ENCODE data around the gene TWF2.
A peak's percentile ranks its signal among the peaks of the same experiment; 100 is the strongest.

The TWF2 gene

DNA sequence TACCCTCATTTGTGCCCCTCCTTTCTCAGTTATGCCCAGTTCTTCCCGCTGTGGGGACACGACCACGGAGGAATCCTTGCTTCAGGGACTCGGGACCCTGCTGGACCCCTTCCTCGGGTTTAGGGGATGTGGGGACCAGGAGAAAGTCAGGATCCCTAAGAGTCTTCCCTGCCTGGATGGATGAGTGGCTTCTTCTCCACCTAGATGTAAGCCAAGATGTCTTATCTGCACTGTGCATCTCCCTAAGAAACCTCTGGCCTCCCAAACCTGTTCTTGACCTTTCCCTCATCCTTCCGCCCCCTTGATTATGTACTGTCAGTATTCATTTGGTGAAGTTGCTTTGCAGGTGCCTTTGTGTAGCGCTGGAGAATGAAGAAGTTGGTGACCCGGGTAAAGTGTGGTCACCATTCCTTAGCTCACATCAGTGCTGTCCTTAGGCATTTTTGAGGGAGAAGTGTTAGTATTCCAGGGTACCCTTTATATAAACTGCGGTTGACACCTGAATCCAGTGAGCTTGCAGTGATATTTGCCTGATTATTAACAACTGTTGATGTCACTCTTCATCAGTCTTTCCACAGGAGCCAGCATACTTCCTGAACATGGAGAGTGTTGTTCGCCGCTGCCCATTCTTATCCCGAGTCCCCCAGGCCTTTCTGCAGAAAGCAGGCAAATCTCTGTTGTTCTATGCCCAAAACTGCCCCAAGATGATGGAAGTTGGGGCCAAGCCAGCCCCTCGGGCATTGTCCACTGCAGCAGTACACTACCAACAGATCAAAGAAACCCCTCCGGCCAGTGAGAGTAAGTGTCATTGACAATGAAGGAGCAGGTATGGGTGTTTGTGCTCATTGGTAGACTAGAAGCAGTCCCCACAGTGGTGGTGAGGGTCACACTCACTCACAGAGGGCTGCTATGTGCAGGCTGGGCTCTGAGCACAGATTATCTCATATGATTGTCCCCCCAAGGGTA lies 40.0 kb downstream of the TWF2 start:
- DNase-seq, result no peak

DNA sequence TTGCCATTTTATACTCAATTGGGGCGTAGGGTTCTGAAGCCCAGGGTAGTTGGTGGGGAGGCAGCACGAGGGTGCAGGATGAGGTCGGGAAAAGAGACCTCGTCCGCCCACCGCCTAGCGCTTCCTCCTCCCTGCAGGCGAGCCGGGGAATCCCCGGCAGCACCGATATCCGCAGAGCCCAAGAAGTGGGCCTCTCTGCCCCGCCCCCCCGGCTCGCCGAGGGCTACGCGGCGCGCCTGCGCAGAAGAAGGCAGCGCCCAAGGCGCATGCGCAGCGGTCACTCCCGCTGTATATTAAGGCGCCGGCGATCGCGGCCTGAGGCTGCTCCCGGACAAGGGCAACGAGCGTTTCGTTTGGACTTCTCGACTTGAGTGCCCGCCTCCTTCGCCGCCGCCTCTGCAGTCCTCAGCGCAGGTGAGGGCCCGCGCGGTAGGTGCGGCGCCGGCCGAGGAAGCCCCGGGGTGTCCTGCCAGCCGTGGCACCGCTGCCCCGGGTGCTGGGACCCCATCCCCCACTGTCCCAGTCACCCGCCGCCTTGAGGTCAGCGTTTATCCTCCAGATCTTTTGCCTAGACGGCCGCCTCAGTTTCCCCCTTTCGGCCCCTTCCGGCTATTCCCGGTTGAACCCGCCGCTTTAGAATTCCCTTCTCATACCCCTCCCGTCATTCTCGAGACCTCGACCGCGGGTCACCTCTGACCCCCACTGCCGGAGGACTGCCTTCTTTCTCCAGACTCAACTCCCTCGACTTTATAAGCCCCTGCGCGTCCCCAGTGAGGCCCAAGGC lies 40.9 kb downstream of the TWF2 start, which contains the start of gene ALAS1:
Gene ALAS1 (plus strand): TSS at position 319 of the 784 bp plus-strand sequence. CDS start 1,082 bp downstream, outside the sequence.
- peak; percentile 92 for DNase-seq

DNA sequence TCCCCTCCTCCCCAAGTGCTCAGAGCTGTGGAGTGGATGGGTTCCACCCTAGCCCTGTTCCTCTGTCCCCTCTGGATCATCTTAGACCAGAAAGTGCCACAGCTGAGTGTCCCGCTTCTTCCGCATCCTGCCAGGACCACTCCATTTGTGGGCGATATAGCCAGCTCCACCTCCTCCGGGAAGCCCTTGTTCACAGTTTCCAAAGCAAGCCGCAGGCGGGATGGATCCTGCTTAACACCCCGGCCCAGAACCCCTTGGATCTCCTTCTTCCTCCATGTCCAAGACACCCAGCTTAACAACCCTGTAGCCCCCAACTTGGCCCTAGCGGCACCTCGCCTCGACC lies 41.5 kb downstream of the TWF2 start:
- DNase-seq, result no peak

DNA sequence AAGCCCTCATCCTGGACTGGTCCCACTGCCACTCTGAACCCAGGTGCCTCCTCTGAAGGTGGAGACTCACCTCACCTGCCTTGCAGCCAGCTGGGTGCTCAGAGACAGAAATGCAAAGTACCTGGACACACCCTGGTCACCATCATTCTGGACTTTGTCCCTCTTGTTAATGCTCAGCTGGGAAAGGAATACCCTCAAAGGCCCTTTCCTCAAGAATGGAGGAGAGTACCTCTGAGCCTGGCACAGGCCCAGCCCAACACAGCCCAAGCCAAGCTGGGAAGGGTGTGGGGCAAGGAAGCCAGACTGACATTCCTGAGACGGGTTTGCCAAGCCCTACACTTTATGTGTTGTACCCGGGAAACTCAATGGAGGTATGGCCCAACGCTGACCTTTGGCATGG lies 42.0 kb downstream of the TWF2 start:
- no peak for DNase-seq

DNA sequence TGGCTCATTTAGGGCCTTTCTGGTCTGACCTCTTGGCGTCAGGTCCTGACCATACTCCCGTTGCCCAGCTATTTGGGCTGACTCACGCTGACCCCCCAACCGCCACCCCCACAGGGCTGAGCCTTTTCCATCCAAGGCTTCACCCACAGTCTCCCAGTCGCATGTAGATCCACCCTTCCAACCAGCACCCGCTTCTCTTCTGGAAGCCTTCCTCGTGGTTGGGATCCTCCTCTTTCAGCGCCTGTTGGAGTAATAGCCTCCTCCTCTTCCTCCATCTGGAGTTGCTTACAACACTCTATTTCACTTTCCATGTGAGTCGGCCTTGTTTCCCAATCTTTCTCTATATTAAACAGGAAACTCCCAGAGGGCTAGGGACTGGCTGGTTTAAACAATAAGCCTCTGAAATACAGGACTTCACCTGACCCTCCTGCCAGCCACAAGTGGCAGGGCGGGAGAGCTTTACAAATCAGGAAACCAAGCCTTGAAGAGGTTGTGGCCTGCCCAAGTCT lies 43.1 kb downstream of the TWF2 start:
- DNase-seq, result no peak

DNA sequence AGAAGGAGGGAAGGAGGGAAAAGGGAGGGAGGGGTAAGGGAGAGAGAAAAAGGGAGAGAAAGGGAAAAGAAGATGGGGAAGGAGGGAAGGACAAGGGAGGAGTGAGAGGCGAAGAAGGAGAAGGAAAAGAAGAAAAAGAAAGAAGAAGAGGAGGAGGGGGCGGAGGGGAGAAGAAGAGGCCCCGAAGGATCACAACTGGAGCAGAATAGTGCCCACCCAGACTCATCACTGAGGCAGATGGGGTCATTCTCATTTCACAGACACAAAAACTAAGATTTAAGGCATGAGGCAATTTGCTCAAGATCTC lies 43.7 kb downstream of the TWF2 start:
- DNase-seq, result no peak

DNA sequence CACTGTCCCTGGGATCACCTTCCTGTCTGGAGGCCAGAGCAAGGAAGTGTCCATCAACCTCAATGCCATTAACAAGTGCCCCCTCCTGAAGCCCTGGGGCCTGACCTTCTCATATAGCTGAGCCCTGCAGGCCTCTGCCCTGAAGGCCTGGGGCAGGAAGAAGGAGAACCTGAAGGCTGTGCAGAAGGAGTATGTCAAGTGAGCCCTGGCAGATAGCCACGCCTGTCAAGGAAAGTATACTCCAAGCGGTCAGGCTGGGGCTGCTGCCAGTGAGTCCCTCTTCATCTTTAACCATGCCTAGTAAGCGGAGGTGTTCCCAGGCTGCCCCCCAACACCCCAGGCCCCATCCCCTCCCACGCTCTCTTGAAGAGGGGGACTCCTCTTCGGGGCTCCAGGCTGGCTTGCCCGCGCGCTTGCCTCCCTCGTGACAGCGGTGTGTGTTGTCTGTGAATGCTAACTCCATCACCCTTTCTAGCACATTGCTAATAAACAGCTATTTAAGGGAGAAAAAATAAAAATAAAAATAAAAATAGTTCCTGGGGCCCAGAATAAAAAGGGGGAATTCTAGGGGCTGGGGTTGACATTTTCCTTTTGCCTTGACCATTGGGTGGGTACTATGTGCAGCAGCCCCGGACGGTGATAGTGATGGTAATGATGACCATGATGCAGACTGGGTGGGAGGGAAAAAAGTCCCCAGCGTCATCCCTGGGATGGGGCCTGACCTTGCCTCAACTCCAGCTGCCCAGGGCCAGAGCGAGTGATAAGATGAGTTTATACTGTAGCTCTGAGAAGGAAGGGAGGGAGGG lies 44.3 kb downstream of the TWF2 start:
- no peak for DNase-seq

DNA sequence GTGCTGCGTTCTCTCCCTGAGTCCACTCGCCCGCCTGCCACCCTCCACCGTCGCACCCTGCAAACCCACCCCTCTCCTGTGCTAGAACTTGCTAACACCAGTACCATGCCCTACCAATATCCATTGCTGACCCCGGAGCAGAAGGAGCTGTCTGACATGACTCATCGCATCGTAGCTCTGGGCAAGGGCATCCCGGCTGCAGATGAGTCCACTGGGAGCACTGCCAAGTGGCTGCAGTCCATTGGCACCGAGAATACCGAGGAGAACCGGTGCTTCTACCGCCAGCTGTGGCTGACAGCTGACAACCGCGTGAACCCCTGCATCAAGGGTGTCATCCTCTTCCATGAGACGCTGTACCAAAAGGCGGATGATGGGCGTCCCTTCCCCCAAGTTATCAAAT lies 45.9 kb downstream of the TWF2 start:
- DNase-seq, result no peak

DNA sequence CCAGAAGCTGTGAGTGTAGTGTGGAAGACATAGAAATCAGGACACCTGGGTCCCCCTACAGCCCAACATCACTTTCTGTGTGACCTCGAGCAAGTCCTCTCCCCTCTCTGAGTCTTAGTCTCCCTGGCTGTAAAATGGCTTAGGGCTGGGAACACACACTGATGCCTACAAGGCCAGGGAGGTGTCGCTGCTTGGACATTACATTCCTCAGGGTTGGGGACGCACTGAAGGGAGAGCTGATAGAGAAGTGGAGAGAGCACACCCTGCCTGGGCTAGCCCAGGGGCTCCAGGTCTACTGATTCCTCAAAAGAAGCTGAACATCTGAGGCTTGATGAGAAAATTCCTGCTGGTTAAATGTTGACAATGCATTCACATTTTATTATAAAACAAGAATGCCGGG lies 47.3 kb downstream of the TWF2 start:
- no peak for DNase-seq

DNA sequence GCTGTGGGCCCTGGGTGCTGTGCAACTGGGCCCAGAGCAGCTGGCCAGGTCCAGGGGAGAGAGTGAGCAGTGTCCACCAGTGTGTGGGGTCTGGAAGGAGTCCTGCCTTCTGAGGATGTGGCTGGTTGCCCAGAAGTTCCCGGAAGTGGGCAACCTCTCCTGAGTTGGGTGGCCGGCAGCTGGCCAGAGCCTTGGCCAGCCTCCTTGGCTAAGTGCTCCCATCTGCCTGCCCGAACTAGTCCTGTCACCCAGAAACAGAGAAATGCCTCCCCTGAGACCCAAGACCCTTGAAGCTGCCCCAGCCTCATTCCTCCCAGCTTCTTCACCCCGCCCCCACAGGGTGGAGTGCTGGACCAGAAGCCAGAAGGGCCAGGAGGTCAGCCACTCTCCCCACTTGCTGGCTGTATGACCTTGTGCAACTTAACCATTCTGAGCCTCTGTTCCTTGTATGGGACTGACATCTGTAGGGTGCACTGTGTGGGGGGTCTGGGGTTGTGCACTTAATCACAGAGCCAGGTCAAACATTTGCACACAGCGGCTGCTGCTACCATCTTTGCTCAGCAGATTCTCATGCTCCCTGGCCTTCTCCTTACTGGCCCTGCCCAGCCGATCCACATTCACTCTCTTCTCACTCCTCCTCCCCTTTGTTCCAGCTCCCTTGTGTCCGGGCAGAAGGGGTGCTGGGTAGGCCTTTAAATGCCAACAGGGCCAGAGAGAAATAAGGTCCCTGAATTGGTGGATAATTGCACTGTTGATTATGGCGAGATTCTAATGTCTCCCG lies 48.5 kb downstream of the TWF2 start:
- DNase-seq, result no peak

DNA sequence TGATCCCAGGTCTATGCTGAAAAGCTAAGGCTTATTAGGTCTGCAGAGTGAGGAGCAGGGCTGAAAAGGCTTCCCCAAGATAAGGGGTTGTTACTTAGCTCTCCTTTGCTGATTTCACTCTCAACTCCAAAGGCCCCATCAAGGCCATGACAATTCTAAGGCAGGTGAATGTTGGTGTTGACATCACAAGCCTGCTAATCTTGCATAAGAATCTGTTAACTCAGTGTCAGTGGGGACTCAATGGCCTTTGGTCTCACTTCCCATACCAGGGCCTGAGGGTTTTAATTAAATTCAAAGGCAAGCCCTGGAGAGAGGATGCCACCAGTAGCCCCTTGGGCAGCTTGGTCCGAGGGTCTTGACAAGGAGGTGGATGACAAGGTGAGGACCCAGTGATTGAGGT lies 50.4 kb downstream of the TWF2 start:
- DNase-seq, result no peak

DNA sequence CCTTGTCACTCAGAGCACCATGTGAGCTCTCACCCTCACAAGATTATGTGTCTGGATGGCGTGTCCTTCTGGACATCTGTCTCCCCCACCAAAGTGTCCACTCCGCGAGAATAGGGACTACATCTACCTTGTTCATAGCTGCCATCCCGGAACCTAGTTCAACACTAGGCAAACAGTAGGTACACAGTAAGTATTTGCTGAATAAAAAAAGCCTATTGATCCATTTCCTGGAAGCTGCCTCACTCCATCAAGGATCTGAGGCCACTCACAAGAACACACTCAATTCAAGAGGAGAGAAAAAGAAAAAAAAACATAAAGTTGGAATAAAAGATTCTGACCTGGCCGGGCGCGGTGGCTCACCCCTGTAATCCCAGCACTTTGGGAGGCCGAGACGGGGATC lies 52.2 kb downstream of the TWF2 start:
- DNase-seq, result no peak

DNA sequence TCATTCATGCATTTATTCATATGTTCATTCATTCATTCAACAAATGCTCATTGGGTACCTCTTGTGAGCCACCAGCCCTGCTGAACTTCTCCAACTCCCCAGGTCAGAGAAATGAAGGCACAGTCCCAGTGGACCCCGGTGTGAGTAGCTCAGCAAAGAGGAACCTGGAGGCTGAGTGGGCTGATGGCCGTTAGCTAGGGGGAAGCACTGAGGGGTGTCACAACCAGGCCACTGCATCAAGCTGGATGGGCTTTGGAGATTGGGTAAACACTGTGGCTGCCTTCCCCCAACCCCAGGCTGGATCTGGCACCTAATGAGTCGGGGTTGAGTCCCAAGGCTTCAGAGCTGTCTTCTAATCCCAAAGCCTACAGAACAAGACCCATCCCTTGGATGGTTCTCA lies 53.1 kb downstream of the TWF2 start:
- no peak for DNase-seq

DNA sequence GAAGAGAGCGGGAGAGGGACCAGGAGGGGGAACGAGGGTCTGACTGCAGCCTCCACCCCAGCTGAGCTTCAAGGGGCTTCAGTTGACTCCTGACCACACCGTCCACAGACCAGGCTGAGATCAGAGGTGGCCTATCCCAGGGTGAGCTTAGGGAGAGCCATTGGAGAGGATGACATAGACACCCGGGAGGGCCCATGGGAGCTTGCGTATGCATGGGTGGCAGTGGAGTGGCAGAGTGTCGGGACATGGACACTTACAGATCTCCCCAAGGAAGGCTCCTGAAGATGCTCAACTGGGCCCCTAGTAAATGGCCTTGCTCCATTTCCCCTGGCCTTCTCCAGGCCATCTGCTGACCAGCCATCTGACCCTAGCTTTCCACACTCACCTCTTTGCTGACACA lies 53.6 kb downstream of the TWF2 start:
- no peak for DNase-seq

DNA sequence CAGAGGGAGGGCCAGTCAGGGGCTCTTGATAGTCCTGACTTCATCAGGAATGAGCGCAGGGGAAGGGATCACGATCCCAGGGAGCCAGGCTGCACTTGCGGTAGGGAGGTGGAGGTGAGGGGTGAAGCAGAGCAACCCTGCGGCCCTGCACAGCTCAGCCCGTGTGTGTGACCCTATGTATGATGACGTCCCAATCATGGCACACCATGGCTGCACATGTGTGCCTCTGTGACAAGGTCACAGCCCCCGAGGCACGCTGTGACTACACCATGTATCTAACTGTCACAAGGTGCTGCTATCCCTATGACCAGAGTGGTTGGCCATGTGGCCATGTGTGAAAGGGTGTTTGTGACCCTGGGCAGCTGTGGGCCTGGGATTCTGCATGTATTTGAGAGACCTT lies 54.3 kb downstream of the TWF2 start:
- DNase-seq, result no peak

DNA sequence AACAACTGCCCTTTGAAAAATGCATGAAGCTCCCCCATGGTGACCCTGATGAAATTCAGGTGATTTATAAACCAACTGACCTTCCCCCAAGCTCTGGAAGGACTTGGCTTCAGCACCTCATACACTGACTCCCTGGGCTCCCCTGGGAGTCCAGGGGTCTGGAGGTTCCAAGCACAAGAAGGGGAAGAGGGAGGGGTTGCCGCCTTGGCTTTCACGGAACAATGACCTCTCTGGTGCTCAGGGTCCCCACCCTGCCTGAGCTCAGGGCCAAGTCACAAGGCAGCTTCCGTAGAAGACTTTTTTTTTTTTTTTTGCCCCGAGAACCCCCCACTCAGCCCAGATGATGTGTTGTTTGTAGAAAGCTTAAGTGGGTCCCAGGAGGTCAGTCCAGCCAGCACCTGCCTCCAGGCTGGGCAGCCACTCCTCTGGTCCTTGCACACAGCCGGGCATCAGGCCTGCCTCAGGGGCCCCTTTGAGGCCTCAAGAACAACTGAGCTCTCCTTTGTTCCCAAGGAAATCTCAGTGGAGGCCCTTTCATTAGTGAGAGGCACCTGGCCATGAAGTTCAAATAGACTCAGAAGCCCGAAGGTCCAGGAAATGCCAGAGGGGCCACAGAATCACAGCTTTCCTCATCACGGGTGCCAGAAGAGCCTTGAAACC lies 55.0 kb downstream of the TWF2 start:
- DNase-seq, result no peak

DNA sequence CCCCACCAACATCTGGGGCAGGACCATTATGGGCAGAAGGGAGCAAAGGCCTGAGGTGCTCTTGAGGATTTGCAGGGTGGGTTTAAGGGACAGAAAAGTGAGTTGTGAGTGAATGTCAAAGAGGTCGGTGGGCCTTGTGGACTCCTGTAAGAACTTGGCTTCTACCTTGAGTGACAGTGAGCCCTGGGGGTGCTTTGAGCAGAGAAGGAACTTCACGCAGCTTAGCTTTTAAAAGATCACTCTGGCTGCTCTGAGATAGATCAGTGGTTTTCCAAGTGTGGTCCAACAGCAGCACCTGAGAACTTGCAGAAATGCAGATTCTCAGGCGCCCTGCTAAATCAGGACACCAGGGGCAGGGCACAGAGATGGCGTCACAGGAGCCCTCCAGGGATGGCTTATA lies 56.3 kb downstream of the TWF2 start:
- no peak for DNase-seq

DNA sequence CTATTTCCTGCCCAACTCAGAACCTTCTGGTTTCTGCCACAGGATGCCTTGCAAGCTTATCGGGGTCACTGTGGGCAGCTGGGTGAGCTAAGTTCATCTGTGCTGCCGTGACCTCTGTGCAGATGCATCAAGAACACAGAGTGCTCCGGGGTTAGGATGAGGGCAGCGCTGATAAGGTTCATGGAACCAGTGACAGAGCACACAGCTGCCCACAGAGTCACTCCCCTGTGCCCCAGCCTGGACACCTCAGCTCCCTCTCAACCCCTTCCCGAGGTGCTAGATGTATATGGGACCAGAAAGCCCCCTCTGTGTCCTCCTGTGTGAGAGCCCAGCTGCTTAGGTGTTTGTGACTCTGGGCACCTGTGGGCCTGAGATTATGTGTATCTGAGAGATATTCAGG lies 56.8 kb downstream of the TWF2 start:
- no peak for DNase-seq

DNA sequence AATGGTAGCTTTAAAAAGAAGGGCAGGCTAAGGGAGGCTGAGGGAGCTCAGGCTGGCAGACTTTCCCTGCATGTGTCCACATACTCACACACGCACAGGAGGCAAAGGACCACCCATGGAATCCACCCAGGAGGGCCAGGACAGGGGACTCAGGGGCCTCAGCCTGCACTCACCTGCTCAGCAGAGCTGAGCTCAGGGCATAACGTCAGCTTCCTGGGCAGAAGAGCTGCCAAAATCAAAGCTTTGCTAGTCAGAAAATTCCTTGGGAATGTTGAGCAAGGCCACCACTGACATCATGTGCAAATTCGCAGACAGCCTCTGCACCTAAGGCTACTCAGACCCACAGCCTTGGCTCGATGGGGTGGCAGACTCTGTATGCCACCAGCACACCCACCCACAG lies 57.4 kb downstream of the TWF2 start:
- DNase-seq, result no peak

All from effector CD8-positive, alpha-beta T cell (primary cell).